Right ventricle myocardium inferior (tissue), 1 donor: ENCODE data around the gene ZNF467. TPM values are rescaled to one million over a fixed set of nuclear protein-coding genes. Genes with fewer than 3 reads are reported as not detected.

Experiments
- ATAC-seq: fragments of 200-7000 bp; cut with Tn5 transposase; one replicate; pipeline ENCODE4 v1.9.1; 2020; ENCODE audit warnings: mild to moderate bottlenecking, moderate library complexity
- DNase-seq: peaks from one replicate; pipeline ENCODE4 v3.0.0; 2021; ENCODE audit errors: missing footprints
- intact Hi-C: fragments of 100-400 bp; cut with DNase I; formaldehyde crosslinking; loops from one replicate; pipeline ENCODE4 v1.11.0; 2022
- total RNA-seq: library from RNA; stranded (reverse); fragmentation: NEBNext Ultra II Directional; extraction: Animal tissue kit (Norgen Biotek cat#: 25700); gene quantifications from one replicate; pipeline ENCODE4 v1.2.1, GENCODE V29; 2021
- donor health status: DM: no; HTN: yes; CAD: no; lungs with severe emphysema.

ZNF467 gene
- total RNA-seq, 1 donor from 2014 or later: 7.0 TPM

GRCh38 chr7:149735181-149735602 is 38.2 kb downstream of the ZNF467 start:
- DNase-seq (no peak), ATAC-seq (no peak)
- intact Hi-C loops: no loop called here

GRCh38 chr7:149734791-149735075 is 38.7 kb downstream of the ZNF467 start:
- no peak for ATAC-seq
- DNase-seq: no peak
- intact Hi-C loops: no loop called here

DNA sequence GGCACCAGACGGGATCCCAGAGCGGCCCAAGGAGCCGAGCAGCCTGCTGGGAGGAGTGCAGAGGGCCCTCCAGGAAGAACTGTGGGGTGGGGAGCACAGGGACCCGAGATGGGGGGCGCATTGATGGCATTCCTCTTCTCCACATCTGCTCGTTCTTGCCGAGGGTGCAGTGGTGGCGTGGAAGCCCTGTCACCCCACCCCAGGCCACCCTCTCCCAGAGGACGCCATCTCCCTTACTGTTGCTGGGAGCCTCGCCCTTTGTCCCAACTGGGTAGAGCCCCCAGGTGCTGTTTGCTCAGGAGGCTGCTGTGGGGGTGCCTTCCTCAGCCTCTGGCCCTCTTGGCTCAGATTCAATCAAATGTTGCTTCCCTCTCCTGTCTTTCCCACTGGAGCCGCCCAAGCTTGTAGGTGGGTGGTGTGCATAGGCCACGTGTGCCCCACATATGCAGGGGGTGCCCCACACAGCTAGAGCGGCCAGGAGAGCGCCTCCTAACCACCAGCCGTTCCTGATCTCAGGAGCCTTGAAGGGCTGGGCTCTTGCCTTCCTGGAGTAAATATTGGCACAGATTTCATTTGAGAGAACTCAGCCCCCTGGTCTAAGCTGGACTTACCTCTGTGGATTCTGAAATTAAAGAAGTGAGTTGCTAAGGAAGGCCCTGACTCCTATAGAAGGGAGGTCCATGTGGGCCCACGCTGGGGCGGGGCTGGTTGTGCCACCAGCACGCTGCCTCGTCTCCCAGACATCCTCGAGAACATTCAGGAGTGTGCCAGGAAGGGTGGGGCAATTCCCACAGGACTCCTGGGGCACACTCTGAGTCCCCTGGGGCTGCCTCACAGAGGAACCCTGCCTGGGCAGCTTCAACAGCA is 39.2 kb downstream of the ZNF467 start:
- ATAC-seq (no peak), DNase-seq (no peak)
- intact Hi-C loops: no loop called here

DNA sequence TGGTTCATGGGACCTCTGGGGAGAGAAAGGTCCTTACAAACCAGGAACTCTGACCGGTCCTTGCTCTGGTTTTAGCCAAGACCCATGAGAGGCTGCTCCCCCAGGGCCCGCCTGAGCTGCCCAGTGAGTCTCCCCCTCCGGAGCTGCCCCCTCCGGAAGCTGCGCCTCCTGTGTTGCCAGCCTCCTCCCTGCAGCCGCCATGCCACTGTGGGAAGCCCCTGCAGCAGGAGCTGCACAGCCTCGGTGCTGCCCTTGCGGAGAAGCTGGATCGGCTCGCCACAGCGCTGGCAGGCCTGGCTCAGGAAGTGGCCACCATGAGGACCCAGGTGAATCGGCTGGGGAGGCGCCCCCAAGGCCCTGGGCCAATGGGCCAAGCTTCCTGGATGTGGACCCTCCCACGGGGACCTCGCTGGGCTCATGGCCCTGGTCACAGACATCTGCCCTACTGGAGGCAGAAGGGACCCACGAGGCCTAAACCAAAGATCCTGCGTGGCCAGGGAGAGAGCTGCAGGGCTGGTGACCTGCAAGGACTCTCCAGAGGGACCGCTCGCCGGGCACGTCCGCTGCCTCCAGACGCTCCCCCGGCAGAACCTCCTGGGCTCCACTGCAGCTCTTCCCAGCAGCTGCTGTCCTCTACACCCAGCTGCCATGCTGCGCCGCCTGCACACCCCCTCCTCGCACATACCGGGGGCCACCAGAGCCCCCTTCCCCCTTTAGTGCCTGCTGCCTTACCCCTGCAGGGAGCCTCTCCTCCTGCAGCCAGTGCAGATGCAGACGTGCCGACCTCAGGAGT is 40.1 kb downstream of the ZNF467 start:
- no peak for ATAC-seq
- intact Hi-C loops: no loop called here
- no peak for DNase-seq

DNA sequence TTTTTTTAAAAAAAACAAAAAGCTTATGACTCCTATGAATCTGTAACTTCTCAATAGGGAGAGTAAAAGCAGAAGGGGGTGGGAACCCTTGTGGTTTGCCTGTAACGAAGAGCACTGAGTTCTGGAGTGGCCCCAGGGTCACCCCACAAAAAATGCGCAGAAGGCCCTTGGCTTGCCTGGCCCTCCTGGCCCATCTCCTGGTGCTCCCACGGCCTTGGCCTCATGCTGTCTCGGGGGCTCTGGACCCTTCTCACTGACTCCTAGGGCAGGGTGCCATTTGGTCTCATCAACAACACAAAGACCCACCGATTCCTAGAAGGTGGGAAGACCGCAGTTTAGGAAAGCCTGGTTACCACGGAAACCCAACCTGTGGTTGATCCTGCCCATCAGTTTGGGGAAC is 40.8 kb downstream of the ZNF467 start:
- DNase-seq (no peak), ATAC-seq (no peak)
- intact Hi-C loops: no loop called here

- no peak for ATAC-seq
- intact Hi-C loops: no loop called here
- DNase-seq: no peak
Observed at GRCh38 chr7:149732111-149732561, 41.3 kb downstream of the ZNF467 start.

- ATAC-seq (no peak), DNase-seq (no peak)
- intact Hi-C loops: no loop called here
Observed at GRCh38 chr7:149731207-149731955, 42.0 kb downstream of the ZNF467 start.

DNA sequence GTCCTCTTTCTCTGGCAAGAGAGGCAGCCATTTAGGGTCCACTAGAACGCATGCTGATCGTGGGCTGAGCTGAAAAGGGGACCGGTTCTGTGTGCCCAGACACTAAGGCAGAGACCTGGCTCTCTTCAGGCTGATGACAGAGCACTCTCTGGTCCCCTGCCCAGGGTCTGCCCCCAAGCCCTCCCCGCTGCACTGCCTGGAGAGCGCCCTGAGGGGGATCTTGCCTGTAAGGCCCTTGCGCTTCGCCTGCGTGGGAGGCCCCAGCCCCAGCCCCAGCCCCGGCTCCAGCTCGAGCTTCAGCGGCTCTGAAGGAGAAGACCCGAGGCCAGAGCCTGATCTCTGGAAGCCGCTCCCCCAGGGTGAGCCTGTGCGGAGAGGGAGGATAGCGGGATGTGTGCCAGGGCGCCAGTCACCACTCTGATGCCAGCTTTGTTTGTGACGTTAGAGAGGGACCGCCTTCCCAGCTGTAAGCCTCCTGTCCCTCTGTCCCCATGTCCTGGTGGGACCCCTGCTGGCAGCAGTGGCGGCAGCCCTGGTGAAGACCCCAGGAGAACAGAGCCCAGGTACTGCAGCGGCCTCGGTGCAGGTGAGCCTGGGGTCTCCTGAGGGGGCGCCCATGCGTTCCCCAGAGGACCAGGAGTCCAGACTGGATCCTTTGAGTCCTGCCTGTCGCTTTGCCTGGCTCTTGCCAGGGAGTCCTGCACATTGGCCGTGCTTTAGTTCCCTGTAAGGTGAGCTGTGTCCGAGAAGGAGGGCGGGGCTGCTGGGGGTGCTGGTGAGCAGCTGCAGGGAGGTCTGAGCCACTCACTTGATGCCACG is 43.2 kb downstream of the ZNF467 start:
- ATAC-seq: peak; percentile 75
- DNase-seq: no peak
- intact Hi-C loops: no loop called here

DNA sequence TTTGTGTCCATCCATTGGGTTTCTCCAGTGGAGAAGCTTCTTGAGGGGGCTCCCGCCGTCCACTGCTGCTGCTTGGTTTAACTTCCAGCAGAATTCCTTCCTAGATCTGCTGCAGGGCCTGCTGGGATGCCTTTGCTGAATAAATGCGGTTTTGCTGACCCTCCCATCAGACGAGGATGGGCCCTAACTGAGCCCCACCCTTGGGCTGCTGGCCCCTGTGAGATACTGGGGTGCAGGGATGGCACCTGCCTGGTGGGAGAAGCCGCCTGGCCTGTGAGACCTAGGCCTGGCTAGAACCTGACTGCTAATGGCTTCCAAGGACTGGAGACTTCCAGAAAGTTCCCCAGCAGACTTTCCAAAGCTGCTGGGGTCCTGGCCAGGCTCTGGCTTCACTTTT is 43.8 kb downstream of the ZNF467 start:
- DNase-seq (no peak), ATAC-seq (no peak)
- intact Hi-C loops: no loop called here

DNA sequence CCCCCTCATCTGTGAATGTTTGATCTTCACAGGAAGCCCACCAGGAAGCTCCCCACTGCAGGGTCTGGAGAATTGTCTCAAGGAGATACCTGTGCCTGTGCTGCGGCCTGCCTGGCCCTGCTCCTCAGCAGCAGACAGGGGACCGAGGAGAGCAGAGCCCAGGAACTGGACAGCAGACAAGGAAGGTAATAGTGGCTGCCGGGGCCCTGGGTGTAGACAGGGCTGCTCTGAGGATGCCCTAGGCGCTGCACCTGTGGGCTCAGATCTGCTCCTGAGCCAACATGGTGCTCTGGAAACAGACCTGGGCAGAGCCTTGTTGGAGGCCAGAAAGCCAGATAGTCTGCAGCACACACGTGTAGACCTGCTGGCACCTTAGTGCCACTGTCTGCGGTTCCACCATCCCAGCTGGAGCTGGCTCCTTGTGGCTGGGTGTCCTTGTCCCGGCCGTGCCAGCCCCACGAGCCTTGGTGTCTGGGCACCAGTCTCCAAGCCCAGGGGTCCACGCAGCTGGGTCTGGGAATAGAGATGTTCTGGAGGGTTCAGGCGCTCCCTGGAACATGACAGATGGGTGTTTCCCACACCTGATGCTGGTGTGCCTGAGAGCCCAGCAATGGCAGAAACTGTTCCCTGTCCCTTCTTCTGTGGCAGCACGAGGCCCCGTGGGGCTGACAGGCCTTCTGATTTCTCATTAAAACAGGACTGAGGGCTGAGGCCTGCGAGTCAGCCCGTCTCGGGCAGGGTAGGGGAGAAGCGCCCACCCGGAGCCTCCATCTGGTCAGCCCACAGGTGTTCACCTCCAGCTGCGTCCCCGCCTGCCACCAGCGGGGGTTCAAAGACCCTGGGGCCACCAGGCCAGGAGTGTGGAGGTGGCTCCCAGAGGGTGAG is 44.7 kb downstream of the ZNF467 start:
- intact Hi-C loops: no loop called here
- ATAC-seq: no peak
- DNase-seq: no peak

DNA sequence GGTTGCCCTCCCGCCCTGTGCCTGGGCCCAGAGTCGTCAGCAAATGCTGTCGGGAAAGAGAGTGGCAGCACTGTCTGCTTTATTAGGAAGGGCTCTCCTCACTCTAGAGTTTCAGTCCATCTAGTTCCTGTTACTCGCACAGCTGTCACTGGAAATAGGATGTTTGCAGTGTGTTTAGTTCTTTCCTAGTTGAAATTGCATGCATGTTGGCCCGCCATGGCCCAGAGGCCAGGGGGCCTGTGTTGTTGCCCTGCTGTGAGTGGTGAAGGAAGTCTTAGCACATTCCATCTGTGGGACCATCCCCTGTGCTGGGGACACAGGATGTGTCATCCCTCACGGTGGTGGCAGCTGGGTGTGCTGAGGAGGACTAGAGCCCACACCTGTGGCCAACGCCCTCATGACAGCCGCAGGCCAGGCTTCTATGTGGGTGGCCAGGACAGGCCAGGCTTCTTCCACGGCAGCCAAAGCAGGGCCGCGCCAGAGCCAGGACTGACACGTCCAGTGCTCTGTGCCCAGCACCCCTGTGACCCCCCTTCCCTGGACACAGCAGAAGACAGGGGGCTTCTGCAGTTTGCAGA is 45.4 kb downstream of the ZNF467 start:
- ATAC-seq (no peak), DNase-seq (no peak)
- intact Hi-C loops: no loop called here

GRCh38 chr7:149727053-149727898 is 46.1 kb downstream of the ZNF467 start:
- DNase-seq: no peak
- no peak for ATAC-seq
- intact Hi-C loops: no loop called here

DNA sequence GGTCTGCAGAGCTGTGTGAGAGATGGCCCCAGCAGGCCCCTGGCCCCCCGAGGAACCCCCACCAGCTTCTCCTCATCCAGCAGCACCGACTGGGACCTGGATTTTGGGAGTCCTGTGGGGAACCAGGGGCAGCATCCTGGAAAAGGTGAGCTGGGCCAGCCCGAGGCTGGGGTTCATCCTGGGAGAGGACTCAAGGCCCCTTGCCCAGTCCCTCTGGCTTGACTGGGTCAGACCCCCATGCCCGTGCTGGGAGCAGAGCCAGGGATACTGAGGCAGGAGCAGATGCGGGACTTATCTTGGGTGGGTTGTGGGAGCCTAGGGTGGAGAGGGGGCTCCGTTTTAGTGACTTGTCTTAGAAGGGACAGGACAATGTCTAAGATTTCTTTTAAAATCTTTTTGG is 47.5 kb downstream of the ZNF467 start:
- intact Hi-C loops: no loop called here
- DNase-seq (no peak), ATAC-seq (no peak)

GRCh38 chr7:149725426-149725821 is 48.0 kb downstream of the ZNF467 start:
- no peak for ATAC-seq
- no peak for DNase-seq
- intact Hi-C loops: no loop called here

DNA sequence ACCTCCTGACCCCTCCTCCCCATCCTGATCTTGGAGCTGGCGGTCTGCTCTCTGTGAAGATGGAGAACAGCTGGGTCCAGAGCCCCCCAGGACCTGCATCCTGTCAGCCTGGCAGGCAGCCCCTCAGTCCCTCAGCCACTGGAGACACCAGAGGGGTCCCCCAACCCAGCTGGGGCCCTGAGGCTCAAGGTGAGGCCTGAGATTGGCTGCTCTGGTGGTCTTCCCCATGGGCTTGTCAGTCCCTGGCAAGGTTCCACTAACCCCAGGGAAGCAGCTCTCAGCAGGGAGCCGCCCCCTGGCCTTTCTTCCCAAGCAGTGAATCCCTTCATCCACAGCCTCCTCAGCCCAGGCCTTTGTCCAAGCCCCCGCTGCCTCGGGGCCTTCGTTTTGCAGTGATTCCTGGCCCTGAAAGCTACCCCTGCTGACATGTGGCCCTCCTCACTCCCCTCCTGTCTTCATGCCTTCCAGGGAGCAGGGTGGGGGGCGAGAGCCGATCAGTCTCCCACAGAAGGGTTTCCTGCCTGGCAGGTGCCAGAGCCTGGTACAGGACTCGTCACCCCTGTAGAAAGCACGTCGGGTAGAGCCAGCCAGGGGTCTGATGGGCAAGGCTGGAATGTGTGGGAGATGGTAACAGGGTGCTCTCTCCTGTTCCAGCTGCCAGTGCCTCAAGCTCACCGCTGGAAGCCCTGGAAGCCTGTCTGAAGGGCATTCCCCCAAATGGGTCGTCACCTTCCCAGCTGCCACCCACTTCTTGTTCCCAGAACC is 48.5 kb downstream of the ZNF467 start:
- DNase-seq (no peak), ATAC-seq (no peak)
- intact Hi-C loops: no loop called here
